Neuron (in vitro differentiated cells): ENCODE measurements around the gene DDR1.
"Not testable (repeated sequence)": the region's sequence is repeated elsewhere in the genome, so short reads cannot be mapped to it uniquely, and the experiment has no call there.

ENCODE experiments used
- H2AFZ ChIP-seq: one replicate; pipeline ENCODE4 v1.6.1; 2013; ENCODE audit warnings: low read depth, mild to moderate bottlenecking, inconsistent platforms, low read length, moderate library complexity
- H3K27me3 ChIP-seq: one replicate; pipeline ENCODE4 v1.6.1; 2013; ENCODE audit warnings: low read length; ENCODE audit not compliant: insufficient read depth
- H3K36me3 ChIP-seq: one replicate; pipeline ENCODE4 v1.6.1; 2013; ENCODE audit warnings: low read length; ENCODE audit not compliant: insufficient read depth
- H3K4me1 ChIP-seq: one replicate; pipeline ENCODE4 v1.6.1; 2013; ENCODE audit warnings: low read length; ENCODE audit not compliant: insufficient read depth
- H3K4me3 ChIP-seq: 2 replicates; pipeline ENCODE4 v1.5.1; 2013; ENCODE audit warnings: mild to moderate bottlenecking, low read length, moderate library complexity
- H3K9me3 ChIP-seq: one replicate; pipeline ENCODE4 v1.6.1; 2013; ENCODE audit warnings: low read length

The DDR1 gene

DNA sequence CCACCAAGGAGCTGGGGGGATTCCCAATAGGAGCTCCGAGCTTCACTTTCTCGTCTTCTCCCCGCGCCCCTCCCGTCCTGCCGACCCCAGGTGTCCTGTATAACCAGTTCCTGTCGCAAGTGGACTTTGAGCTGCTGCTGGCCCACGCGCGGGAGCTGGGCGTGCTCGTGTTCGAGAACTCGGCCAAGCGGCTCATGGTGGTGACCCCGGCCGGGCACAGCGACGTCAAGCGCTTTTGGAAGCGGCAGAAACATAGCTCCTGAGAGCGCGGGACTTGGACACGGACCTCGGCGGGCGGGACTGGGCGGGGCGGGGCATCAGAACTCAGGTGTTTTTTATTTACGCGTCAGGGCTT is 29.4 kb downstream of the DDR1 start:
- Histone ChIP-seq H2AFZ (no peak overlapping the region), H3K27me3 (no peaks in the 10 kb centered on the region), H3K36me3 (peaks cover 42% of the 10 kb centered on the region), H3K4me3 (no peak overlapping the region), H3K4me1 (peaks cover 22% of the 10 kb centered on the region), H3K9me3 (no peaks in the 10 kb centered on the region)

DNA sequence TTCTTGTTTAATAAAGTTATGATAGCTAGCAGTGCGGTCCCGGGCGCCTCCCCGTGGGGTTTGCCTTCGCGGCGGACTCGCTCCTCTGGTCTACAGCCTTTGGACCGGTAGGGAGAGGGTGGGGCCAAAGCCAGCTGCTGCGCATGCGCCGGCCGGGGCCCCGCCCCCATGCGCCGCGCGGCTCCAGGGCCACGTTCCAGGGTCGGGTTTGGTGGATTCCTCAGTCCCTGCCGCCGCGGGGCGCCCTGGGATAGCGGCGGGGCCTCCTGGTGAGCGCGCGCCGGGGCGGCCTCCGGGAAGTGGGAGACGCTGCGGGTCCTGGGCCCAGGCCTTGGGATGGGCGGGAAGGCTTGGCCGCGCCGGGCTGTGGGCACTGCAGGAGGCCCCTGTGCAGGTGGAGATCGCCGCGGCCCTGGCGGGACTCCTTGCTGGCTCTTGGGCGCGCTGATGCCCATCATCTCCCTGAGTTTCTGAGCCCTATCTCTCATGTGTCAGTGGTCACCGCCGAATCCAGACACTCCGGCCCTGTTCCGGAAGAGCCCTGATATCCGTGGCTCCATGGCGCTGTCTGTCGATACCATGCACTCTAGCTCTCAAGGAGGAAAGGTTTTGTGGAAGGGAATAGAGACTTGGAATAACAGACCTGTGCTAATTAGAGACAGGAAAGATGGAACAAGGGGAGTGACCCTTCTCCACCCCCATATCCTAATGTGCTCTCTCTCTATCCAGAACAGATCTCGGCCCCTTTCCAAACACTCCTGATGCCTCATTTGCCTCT is 29.9 kb downstream of the DDR1 start, which contains the start of gene VARS2:
Gene VARS2 (plus strand): TSS at position 163 of the 778 bp plus-strand sequence. CDS start 599 bp downstream, at position 762.
- Histone ChIP-seq H2AFZ (no peak within 1 kb of the TSS), H3K4me3 (peak within 1 kb of the TSS; percentile 46), H3K36me3 (peaks cover 46% of the 10 kb centered on the region)

DNA sequence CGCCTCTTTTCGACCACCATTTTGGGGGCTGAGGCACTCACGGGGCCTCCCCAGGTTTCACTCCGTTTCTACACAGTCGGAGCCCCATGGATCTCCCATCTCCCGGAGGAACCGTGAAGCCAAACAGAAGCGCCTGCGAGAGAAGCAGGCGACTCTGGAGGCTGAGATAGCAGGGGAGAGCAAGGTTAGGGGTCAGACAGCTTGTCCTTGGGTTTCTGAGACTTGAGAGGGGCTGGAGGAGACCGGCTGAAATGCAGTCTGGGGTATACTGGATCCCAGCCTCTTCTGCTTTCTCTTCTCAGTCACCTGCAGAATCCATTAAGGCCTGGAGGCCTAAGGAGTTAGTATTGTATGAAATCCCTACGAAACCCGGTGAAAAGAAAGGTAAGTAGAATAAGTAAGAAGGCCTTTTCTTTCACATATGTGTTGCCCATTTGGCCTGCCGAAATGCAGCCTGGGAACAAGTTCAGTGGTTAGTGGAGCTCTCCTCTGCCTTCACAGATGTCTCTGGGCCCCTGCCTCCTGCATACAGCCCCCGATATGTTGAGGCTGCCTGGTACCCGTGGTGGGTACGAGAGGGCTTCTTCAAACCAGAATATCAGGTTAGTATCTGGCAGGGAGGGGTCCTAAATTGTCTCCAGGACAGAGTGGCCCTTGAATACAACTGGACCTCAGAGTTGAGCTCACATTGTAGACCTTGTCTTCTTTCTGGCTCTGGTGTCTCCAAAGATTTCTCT is 30.7 kb downstream of the DDR1 start:
- H3K9me3 ChIP-seq = no peaks in the 10 kb centered on the region
- peaks cover 15% of the 10 kb centered on the region for H3K4me1 ChIP-seq
- H3K36me3 ChIP-seq = peaks cover 49% of the 10 kb centered on the region
- H3K27me3 ChIP-seq = no peaks in the 10 kb centered on the region
- H3K4me3 ChIP-seq = peak overlapping the region; percentile 46
- H2AFZ ChIP-seq = no peak overlapping the region

More for the DNA sequence above, 29.9 kb downstream of the DDR1 start, which contains the start of gene VARS2:
- no peaks in the 10 kb centered on the region for H3K27me3 ChIP-seq
- H3K4me1 ChIP-seq = peaks cover 16% of the 10 kb centered on the region
- no peaks in the 10 kb centered on the region for H3K9me3 ChIP-seq

DNA sequence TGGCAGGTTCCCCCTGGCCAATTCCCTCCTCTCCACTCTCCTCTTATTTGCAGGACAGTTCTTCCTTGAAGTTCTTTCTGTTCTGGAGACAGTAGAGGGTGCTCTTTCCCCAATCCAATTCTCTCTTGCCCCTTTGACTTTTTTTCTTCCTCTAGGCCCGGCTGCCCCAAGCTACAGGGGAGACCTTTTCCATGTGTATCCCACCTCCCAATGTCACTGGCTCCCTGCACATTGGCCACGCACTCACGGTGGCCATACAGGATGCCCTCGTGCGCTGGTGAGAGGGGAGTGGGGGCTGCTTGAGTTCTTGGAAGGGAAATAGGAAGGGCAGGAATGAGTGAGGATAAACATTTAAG is 31.2 kb downstream of the DDR1 start:
- Histone ChIP-seq H3K36me3 (peaks cover 53% of the 10 kb centered on the region), H3K4me1 (peaks cover 15% of the 10 kb centered on the region), H2AFZ (no peak overlapping the region), H3K27me3 (no peaks in the 10 kb centered on the region), H3K9me3 (no peaks in the 10 kb centered on the region), H3K4me3 (no peak overlapping the region)

DNA sequence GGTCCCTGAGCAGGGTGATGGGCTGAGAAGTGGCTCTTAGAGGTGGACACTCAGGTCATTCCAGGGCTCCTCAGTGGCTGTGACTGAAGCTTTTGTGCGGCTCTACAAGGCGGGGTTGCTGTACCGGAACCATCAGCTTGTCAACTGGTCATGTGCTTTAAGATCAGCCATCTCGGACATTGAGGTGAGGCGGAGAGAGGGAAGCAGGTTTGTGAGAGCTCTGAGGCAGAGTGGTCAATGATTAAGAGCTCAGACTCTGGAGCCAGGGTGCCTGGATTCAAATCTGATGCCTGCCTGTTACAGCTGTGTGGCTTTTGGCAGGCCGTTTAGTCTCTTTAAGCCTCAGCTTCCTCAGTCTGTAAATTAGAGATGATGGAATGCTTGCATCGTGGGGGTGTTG is 32.7 kb downstream of the DDR1 start:
- Histone ChIP-seq H3K36me3 (peaks cover 53% of the 10 kb centered on the region), H3K4me1 (peaks cover 15% of the 10 kb centered on the region), H3K4me3 (no peak overlapping the region), H3K9me3 (no peaks in the 10 kb centered on the region), H2AFZ (no peak overlapping the region), H3K27me3 (no peaks in the 10 kb centered on the region)

DNA sequence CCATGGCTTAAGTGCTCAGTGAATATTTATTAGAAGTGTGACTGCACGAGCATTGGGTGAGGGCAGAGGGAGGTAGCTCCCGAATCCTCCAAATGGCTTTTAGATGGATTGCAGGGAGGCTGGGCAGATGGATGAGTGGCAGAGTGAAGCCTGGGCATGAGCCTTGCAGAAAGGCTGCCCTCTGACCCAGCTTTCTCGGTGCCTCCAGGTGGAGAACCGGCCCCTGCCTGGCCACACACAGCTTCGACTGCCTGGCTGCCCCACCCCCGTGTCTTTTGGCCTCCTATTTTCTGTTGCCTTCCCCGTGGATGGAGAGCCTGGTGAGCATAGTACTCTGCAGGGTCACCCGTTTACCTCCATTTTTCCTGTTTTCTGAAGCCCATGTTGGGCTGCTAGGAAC is 33.2 kb downstream of the DDR1 start:
- H3K36me3 ChIP-seq = peaks cover 54% of the 10 kb centered on the region
- H3K4me1 ChIP-seq = peaks cover 15% of the 10 kb centered on the region
- no peak overlapping the region for H2AFZ ChIP-seq
- no peak overlapping the region for H3K4me3 ChIP-seq
- H3K9me3 ChIP-seq = no peaks in the 10 kb centered on the region
- no peaks in the 10 kb centered on the region for H3K27me3 ChIP-seq

DNA sequence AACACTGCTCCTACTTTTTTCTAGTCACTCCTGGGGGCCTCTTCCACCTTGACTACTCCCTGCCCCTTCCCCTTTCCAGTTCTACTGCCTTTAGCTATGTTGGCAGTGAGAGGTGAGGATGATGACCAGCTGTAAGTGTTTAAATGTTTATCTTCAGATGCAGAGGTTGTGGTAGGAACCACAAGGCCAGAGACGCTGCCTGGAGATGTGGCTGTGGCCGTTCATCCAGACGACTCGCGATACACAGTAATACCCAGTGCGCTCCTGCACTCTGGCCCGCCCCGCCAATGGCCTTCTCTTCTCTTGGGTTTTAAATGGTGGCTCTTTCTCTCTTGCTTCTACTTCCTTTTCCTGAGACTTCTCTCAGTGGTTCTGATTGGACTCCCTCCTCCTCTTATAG is 34.4 kb downstream of the DDR1 start:
- Histone ChIP-seq H2AFZ (no peak overlapping the region), H3K9me3 (no peaks in the 10 kb centered on the region), H3K36me3 (peaks cover 65% of the 10 kb centered on the region), H3K4me1 (peaks cover 15% of the 10 kb centered on the region), H3K27me3 (no peaks in the 10 kb centered on the region), H3K4me3 (no peak overlapping the region)

DNA sequence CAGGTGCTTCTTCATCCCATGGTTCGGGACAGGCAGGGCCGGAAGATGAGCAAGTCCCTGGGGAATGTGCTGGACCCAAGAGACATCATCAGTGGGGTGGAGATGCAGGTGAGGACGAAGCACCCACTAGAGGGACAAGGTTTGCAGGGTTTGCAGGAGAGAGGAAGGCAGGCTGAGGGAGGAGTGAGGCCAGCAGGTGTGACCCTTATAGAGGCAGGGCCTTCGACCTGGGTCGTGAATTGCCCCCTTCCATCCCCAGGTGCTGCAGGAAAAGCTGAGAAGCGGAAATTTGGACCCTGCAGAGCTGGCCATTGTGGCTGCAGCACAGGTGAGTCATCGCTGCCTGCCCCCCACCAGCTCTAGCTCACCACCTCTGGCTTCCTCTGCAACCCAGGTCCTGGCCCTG is 38.1 kb downstream of the DDR1 start:
- H3K9me3 ChIP-seq = peaks cover 2% of the 10 kb centered on the region
- no peaks in the 10 kb centered on the region for H3K27me3 ChIP-seq
- H3K36me3 ChIP-seq = peaks cover 86% of the 10 kb centered on the region
- H2AFZ ChIP-seq = no peak overlapping the region
- no peaks in the 10 kb centered on the region for H3K4me1 ChIP-seq
- no peak overlapping the region for H3K4me3 ChIP-seq

DNA sequence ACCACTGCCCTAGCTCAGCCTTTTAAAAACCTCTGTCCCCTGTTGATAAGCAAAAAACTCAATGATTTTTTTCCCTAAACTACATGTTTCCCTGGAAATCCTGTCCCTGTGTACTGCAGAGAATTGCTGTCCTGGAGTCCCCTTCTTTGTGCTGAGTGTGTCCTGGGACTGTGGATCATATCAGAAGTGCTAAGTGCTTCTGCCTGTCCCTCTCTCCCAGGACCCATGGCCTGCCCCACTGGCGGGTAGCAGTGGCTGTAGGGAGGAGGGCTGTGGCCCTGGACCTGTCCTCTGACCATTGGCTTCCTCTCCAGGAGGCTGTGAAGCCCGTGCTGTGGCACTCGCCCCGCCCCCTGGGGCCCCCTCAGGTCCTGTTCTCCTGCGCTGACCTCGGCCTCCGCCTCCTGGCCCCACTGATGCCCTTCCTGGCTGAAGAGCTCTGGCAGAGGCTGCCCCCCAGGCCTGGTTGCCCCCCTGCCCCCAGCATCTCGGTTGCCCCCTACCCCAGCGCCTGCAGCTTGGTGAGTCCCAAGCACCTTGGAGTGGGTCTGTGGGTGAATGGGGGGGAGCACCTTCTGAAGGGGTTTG is 39.8 kb downstream of the DDR1 start:
- not testable (repeated sequence) for H3K27me3 ChIP-seq, H2AFZ ChIP-seq, H3K4me1 ChIP-seq, H3K4me3 ChIP-seq, H3K9me3 ChIP-seq
- peaks cover 76% of the 10 kb centered on the region for H3K36me3 ChIP-seq

DNA sequence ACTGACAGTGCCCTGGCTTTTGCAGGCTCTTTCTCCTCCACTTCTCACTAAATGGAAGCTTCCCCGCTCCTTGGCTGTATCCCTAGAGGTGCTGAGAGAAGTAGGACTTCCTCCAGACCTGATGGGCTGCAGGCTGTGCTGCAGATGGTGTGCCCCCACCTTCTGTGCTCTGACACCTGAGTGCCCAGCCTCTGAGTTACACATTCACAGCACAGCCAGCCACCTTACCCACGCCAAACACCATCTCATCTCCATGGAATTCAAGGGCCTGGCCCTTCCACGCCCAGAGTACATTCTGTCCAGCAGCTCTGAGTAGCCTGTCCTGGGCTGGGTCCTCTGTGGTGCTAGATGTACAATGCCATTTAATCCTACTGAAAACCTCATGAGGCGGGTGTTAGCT is 42.3 kb downstream of the DDR1 start:
- no peaks in the 10 kb centered on the region for H3K27me3 ChIP-seq
- H3K9me3 ChIP-seq = peaks cover 10% of the 10 kb centered on the region
- no peaks in the 10 kb centered on the region for H3K4me1 ChIP-seq
- no peak overlapping the region for H2AFZ ChIP-seq
- no peak overlapping the region for H3K4me3 ChIP-seq
- peaks cover 53% of the 10 kb centered on the region for H3K36me3 ChIP-seq

DNA sequence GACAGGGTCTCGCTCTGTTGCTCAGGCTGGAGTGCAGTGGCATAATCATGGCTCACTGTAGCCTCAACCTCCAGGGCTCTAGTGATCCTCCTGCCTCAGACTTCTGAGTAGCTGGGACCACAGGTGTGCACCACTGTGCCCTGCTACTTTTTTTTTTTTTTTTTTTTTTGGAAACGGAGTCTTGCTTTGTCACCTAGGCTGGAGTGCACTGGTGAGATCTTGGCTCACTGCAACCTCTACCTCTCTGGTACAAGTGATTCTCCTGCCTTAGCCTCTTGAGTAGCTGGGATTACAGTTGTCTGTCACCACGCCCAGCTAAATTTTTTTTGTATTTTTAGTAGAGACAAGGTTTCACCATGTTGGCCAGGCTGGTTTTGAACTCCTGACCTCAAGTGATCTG is 42.8 kb downstream of the DDR1 start:
- H3K4me1 ChIP-seq, H3K4me3 ChIP-seq, H3K9me3 ChIP-seq, H3K27me3 ChIP-seq, H2AFZ ChIP-seq: not testable (repeated sequence)
- peaks cover 49% of the 10 kb centered on the region for H3K36me3 ChIP-seq

DNA sequence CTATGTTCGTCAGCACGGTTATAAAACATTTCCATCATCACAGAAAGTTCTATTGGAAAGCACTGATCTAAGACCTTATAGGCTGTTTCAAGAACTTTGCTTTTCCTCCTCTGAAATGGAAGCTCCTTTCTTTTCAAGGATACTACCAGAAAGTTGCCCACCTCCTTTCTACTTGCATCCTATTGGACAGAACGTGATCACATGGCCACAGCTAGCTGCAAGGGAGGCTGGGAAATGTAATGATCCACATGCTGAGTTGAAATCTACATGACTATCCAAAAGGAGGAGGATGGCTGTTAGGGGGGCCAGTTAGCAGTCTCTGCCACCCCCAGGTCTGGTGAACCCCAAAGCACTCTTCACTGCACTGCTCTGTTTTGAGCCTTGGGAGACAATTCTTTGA is 44.4 kb downstream of the DDR1 start:
- Histone ChIP-seq H3K4me3 (no peak overlapping the region), H3K9me3 (peaks cover 10% of the 10 kb centered on the region)

DNA sequence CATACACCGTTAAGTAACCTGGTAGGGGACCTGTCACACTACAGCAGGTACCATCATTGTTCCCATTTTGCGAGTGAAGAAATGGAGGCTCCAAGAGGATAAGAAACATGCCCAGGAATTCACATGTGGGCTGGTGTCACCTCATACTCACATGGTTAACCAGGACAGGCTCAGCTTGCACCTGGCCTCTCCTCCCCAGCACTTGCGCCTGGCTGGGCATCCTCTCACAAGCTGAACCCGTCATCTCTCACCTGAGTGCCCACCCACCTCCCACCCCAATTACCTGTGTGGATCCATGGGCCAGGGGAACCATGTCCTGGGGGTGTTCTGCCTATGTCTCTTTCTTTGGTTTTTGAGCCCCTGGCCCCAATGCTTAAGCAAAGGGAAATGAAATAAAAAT is 46.2 kb downstream of the DDR1 start:
- peaks cover 19% of the 10 kb centered on the region for H3K36me3 ChIP-seq
- peaks cover 10% of the 10 kb centered on the region for H3K9me3 ChIP-seq
- peaks cover 4% of the 10 kb centered on the region for H3K27me3 ChIP-seq
- no peak overlapping the region for H3K4me3 ChIP-seq
- H2AFZ ChIP-seq = no peak overlapping the region
- no peaks in the 10 kb centered on the region for H3K4me1 ChIP-seq

More for the DNA sequence above, 44.4 kb downstream of the DDR1 start:
- Histone ChIP-seq H3K4me1 (no peaks in the 10 kb centered on the region), H2AFZ (no peak overlapping the region), H3K36me3 (peaks cover 33% of the 10 kb centered on the region), H3K27me3 (peaks cover 4% of the 10 kb centered on the region)
